NCI-H345 (cell line): ENCODE data around the gene HLA-C.
"Not testable (repeated sequence)": the region's sequence is repeated elsewhere in the genome, so short reads cannot be mapped to it uniquely, and the experiment has no call there.

ENCODE experiments used
- DNase-seq: peaks from one replicate; lab custom pipeline; 2025; lab: John Stamatoyannopoulos, UW

The HLA-C gene

DNA sequence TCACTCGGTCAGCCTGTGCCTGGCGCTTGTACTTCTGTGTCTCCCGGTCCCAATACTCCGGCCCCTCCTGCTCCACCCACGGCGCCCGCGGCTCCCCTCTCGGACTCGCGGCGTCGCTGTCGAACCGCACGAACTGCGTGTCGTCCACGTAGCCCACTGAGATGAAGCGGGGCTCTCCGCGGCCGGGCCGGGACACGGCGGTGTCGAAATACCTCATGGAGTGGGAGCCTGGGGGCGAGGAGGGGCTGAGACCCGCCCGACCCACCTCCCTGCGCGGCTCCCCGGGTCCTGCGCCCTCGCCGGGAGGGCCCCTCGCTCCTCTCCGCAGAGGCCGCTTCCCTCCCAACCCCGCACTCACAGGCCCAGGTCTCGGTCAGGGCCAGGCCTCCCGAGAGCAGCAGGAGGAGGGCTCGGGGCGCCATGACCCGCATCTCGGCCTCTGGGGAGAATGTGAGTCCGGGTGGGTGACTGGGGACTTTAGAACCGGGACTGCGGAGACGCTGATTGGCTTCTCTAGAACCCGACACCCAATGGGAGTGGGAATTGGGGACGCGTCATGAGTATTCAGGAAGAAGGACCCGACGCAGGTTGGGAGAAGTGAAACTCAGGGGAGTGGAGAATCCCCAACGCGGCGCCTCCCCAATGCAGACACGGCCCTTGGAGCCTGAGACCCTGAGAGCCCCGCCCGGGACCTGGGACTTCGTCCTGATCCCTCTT lies at the start of gene HLA-C:
TSS of gene HLA-C (minus strand) at position 452 of the 717 bp plus-strand sequence. CDS start at position 431, 21 bp downstream.
- peak; percentile 90 for DNase-seq

GRCh38 chr6:31321005-31321707 lies 49.3 kb upstream of the HLA-C start:
- DNase-seq, result no peak

DNA sequence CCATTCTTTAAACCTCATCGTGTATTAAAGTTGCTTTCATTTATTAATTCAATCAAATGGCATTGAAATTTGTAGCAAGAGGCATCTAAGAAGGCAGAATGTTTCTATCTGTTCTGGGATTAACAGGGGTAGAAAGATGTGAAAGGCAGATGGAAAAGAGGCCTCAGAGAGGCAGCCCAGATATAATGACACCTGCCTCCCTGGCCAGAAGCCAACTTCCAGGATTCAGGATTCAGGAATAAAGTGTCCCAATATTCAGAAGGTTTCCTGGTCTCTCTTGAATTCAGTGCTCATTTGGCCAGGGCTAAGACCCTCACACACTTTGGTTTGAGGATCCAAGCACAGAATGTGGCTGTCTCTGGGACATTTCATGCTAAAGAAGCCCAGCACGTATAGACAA lies 45.1 kb upstream of the HLA-C start:
- no peak for DNase-seq

DNA sequence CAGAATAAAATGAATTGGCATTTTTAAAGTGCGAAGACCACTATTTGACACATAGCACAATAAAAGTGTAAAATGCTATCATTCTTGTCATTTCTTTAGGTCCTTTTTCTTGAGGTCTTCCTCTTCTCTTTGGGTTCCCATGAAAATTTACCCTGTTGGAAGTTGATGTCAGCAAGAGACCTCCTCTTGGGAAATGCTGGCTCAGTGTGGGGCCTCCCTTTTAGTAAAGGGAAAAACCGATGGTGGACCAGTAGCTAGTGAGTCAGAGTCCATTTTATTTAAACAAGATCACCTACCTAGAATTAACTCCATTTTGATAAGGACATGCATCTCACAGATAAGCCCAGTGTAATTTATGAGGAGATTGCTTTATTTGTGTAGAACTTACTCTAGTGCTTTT lies 37.7 kb upstream of the HLA-C start:
- no peak for DNase-seq

GRCh38 chr6:31308845-31309175 lies 36.9 kb upstream of the HLA-C start:
- DNase-seq, result no peak

DNA sequence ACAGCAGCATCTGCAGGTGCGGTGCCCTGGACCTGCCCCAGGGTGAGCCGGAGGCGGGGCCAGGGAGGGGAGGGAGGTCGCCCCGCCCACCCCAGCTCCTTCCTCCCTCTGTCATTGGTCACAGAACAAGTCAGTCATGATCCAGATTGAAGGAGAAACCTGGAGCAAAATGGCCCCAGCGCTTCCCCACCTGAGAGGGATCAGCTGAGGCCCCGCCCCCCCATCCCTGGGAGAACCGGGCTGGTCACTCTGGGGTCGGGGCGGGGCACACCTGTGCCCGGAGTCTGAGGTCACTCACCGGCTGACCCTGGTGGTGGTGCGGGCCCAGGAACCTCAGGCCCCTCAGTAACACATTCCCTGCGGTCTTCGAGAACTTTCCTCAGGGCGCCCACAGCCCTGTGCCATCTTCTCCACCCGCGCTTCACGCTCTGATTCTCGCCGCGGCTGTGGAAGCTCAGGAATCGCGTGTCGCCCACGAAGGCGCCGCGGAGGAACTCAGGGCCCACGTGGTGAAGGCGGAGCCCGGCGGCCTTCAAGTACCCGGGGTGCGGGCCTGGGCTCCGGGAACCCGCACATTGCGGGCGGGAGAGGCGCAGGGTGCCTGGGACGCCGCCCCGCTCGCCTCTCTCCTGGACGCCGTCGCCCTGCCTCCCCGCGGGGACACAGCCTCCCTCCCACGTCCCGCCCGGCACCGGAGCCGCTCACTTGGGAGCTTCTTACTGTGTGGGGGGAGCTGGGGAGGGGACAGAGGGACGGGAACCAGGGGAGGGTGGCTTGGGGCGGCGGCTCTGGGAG lies 36.4 kb upstream of the HLA-C start:
- DNase-seq, result no peak

DNA sequence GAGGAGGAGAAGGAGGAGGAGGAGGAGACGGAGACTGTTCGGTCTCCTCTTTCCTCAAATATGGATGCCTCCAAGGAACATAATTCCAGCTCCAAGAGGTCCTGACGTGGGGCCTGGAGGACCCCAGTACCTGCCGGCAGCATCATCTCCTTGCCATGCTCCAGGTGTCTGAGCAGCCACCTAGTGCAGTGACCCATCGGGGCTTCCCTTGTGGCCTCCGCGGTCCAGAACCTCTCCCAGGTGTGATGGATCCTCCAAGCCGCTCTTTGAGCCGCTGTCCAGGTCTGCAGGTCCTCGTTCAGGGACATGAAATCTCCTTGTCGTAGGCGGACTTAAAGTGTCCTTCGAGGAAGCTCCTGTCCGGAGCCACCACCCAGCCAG lies 35.8 kb upstream of the HLA-C start:
- DNase-seq, result no peak

DNA sequence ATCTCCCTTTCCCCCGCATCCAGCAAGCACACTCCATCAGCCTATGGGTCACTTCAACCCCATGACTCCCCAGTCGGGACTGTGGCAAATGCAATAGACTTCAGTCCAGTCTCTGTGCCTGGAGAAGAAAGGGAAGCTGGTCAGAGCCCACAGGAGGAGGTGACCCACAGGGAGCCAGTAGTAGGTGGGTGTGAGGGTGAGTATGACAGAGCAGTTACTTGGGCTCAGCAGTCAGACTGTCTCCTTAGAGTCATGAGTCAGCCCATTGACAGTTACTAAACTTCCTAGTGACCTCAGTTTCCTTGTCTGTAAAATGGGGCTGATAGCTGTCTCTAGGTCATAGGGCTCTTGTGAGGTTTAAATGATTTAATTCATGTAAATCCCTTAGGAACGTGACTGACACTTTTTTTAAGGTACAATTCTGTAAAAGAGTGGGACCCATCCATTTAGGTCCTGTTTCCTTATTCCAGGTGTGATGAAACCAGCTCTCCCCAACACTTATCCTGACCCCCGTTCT lies 33.9 kb upstream of the HLA-C start:
- DNase-seq, result no peak

- no peak for DNase-seq
Measured at GRCh38 chr6:31304683-31305082, 32.8 kb upstream of the HLA-C start.

DNA sequence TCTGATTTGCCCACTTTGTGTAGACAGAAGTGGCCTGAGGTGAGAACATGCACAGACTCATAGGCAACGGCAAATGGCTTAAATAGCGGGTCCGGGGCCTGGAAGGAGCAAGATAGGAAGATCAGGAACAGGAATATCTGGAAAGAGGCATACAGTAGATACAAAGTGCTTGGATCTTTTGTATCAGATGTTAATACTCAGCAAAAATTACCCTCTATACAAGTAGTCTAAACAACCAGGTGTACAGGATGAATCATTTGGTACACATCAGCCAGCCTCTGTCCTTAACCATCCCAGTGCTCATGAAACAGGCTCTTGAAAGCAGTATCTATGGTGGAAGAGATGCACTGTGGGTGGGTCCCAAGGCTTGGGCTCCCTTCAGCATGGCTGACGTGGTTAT lies 28.9 kb upstream of the HLA-C start:
- DNase-seq, result no peak

DNA sequence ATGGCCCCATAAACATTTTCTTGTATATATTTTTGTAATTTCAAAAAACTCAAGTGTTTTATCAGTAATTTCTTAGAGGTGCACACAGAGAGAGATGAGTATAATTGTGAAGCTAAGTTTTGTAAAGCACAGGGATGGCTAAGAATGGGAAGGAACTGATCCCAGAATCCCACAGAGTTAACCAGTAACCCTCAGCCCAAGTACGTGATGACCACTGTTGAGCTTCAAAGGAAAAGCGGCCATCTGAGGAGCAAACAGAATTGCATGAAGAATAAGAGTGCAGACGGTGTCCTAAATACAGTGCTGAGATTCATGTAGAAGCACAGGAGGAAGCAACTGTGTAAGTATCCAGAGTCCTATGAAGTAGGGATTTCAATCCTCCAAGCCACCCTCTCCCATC lies 28.1 kb upstream of the HLA-C start:
- no peak for DNase-seq

DNA sequence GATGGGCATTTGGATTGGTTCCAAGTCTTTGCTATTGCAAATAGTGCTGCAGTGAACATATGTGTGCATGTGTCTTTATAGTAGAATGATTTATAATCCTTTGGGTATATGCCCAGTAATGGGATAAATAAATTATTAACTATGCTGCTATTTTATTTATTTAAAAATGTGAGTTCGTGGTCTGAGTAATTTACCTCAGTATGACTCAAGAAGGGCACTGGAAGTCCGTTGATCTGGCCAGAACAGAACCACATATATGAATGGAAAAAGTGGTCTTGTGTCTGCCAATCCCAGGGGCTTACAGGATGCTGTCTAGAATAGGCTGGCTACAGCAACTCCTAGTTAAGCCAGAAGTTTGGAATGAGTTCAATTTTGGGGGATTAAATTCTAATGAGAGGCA lies 27.6 kb upstream of the HLA-C start:
- no peak for DNase-seq

- no peak for DNase-seq
Measured at GRCh38 chr6:31294056-31294455, 22.2 kb upstream of the HLA-C start.

GRCh38 chr6:31293343-31293742 lies 21.5 kb upstream of the HLA-C start:
- DNase-seq, result no peak

- DNase-seq, result no peak
Measured at GRCh38 chr6:31289788-31290187, 17.9 kb upstream of the HLA-C start.

DNA sequence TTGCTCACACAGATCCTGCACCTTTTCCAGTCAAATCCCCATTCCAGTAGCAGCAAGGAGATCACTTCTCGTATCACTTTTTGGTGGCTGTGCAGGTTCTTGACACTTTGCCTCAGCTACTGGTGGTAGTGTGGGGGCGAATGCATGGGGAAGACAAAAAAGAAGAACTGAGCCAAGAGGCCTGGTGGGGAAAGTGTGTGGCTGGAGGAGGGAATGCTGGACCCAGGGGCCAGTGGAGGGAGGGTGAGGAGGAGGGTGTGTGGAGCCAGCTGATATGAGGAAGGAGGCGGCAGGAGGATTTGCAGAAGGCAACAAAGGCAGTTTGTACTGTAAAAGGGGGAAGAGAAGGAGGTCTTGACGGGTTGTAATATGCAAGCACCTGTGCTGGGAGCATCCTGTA lies 15.7 kb upstream of the HLA-C start:
- DNase-seq, result no peak

DNA sequence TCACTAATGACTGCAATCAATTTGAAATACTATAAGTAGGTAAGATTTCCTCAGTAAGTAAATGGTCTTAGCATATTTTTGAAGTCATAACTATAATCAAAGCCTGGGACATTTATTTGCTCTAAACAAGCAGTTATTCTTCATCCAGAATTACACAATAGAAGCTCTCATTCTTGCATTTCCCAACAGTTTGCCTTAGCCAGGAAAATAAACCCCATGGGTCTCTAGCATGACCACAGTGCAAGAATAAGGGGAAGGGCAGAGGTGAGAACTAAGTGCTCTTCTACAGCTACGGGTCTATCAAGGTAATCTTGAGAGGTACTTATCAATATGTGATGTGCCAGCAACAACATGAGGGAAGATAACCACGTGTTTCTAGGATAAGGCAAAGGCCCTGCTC lies 14.1 kb upstream of the HLA-C start:
- DNase-seq, result no peak

GRCh38 chr6:31285486-31285885 lies 13.6 kb upstream of the HLA-C start:
- no peak for DNase-seq

- DNase-seq, result not testable (repeated sequence)
Measured at GRCh38 chr6:31279647-31280046, 7.8 kb upstream of the HLA-C start.

GRCh38 chr6:31272836-31273626 lies 1.1 kb upstream of the HLA-C start:
- no peak for DNase-seq

DNA sequence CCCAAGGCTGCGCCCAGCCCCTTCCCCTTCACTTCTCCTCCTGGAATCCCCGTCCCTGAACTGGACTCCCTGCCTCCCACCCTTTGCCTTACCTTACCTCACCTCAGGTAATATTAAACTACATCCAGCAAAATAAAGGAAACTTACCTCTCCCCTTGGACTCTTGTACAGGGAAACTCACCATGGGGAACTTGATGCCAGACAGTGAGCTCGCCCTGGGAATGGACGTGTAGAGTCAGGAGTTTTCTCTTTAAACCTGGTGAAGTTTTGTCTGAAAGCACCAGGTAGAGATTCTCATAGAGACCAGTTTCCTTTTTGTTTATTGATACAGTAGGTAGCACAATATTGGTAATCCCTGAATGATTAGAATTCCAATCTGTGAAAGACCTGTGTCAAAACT lies 544 bp upstream of the HLA-C start:
- no peak for DNase-seq
